ENCODE results near the gene CASTOR1.

The CASTOR1 gene

DNA sequence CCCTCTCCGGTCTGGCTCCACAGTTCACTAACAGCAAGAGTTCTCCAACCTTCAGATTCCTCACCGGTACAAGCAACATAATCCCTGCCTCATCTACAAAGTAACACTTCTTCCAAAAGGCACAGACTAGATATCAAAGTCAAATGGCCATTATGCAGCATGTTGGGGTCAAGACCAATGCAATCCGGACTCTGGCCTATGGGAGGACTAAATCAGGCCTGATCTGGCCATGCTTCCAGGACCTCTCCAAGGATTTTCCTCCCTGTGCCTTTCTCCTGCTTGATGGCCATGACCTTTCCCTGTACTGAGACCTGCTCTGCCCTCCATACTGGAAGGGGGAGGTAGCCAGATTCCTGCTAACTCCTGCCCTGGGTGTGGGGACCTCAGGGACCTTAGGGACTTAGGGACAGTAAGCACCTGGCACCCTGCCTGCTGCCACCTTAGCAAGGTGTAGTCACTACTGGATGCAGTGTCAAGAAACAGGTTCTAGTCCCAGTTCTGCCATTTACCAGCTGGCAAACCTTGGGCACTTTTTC lies 30.8 kb upstream of the CASTOR1 start:
- DNase-seq (ENCODE audit: low read depth in 2 of 2), result no peak

DNA sequence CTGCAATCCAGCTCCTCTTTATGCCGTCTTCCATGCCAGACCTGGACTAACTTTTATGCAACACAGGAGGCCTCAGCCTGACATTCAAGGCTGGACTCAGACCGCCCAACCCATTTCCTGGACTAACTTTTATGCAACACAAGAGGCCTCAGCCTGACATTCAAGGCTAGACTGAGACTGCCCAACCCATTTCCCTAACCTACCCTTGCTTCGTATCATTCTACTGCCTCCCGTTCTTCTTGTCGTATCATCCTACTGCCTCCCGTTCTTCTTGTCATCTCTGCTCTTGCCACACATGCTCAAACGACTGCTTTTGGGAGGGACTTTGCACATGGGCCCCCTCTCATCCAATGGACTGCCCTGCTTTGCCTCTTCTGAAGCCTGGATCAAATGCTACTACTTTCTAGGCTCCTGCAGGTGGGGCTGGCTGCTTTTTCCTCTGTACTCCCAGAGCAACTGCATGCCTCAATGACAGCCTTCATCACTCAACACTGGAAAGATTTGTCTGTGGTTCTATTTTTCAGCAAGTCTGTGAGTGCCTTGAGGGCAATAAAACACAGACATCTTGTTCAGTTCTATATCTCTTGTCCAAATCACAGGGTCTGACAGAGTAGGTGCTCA lies 29.6 kb upstream of the CASTOR1 start:
- DNase-seq (ENCODE audit: low read depth in 2 of 2), result no peak

- no peak for DNase-seq (ENCODE audit: low read depth in 2 of 2)
Measured at GRCh38 chr22:30317778-30318177, 28.5 kb upstream of the CASTOR1 start.

- no peak for DNase-seq (ENCODE audit: low read depth in 2 of 2)
Measured at GRCh38 chr22:30315962-30316576, 26.8 kb upstream of the CASTOR1 start.

DNA sequence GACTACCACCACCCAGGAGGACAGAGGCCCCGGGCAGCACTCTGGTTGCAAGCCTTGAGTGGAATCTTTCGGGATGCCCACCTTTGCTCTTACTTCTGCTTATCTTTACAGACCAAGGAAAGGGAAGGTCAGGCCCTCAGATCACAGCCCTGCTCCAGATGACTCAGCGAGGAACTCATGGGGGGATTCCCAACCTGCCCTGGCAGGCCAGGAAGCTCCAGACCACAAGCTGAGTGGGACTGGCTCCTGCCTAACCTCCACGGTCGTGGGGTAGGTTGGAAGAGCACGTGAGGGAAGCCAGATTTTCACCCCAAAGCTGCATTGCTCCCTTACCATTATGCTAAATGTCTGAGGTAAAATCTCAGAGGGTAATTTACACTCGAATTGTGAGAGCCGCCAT lies 25.6 kb upstream of the CASTOR1 start:
- DNase-seq (ENCODE audit: low read depth in 2 of 2), result no peak

DNA sequence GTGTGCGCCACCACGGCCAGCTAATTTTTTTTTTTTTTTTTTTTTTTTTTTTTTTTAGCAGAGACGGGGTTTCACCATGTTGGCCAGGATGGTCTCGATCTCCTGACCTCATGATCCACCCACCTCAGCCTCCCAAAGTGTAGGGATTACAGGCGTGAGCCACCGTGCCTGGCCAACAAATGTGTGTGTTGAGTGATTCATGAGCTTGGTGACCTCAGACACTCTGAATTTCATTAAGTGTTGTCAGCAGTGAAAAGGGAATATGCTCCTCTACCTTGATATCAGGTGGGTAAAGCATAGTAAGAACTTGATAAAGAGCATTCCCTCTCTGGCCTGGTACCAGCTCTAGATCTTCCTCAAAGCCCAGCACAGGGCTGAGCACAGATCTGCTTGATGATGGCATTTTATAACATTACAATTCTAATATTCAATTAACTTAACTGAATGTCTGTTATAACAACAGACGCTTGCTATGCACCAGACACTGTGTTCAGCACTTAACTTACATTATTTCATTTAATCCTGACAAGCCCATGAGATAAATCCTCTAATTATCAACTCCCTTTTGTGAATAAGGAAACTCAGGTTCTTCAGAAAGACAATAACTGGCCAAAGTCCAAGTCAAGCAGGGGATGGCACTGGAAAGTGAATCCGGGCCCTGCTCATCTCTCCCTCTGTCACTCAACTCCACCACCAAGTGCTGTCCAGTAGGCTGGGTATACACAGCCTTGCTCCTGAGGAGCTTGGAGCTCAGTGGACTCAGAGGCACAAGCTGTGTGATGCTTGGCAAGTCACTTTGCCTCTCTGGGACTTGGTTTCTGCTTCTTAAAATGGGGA lies 24.4 kb upstream of the CASTOR1 start:
- DNase-seq (ENCODE audit: low read depth in 2 of 2), result no peak

- DNase-seq (ENCODE audit: low read depth in 2 of 2), result no peak
Measured at GRCh38 chr22:30312053-30312452, 22.7 kb upstream of the CASTOR1 start.

DNA sequence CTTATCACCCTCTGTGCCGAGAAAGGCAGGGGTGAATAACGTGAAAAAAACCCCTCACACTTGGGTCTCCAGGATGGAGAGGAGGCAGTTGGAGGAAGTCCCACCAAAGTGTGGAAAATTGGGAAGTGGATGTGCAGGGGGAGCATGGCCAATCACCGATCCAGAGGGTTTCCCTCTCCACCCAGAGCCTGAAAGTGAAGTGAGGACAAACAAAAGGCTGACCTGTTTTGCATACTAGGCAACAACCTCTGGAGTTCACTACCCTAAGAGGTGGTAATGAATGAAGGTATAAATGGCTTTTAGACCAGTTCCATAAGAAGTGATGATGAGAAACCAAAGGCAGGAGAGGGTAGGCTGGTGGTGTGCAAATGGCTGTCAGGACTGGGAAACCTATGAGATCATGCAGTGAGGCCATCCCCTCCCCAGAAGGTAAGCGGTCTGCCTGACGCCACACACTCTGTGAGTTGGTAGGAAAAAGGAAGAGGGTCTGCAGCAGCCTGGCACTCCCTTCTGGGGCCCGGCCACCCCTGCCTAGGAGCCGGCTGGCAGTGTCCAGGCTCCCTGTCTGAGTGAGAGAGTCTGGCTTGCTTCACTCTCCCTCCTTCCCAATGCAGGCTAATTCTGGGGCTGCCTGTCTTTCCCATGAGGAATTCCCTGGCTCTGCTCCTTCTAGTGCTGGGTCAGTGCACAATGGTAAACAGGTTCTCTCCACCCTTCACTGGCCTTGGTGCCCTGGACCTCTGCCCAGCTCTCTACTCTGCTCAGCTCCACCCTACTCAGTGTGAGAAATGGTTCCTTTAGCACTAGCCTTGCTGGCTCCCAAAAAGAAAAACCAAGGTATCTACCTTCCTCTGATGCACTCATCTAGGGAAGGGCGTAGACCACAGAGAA lies 21.8 kb upstream of the CASTOR1 start:
- no peak for DNase-seq (ENCODE audit: low read depth in 2 of 2)

GRCh38 chr22:30309951-30310741 lies 20.8 kb upstream of the CASTOR1 start:
- DNase-seq (ENCODE audit: low read depth in 2 of 2), result no peak

DNA sequence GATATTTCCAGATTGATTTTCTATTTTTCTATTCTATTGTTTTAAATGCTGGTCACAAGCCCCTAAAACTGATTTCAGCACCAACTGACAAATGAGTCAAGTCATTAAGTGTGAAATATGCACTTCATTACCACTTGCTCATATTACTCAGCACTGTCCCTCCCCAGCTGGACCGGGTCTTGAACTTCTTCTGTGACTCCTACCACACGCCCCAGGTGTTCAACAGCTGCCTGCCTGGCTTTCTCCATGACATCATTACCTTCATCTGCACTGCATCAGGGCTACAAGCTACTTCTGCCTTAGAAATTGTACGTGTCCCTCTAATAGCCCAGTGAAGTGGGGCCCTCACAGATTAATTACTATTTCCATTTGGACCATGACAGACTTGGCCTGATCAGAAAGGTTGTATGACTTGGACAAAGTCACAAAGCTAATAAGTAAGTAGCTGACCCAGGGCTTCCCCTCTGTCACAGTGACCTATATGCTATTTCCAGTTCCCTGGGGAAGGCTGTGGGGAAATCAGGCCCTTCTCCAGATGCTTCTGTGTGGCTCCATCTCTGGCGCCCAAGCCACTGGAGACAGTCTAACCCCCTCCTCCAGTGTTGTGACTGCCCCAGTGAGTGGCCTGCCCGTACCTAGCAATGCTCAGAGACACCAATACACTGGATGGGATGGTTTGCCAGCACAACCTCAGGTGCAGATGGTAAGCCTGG lies 19.4 kb upstream of the CASTOR1 start:
- DNase-seq (ENCODE audit: low read depth in 2 of 2), result no peak

DNA sequence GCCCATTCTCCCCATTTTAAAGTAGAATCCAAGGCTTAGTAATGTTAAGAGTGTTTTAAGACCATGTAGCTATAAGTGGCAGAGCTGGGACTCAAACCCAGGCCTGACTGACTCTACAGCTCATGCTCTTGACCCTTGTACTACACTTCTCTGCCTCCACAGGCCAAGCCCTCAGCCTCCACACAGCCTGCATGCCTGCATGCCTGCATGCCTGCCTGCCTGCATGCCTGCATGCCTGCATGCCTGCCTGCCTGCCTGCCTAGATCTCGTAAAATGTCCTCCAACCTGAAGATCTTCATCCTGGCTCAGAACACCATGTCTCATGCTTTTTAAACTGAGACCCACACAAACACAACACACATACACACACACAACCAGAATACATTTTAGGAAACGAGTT lies 18.8 kb upstream of the CASTOR1 start:
- DNase-seq (ENCODE audit: low read depth in 2 of 2), result no peak

- DNase-seq (ENCODE audit: low read depth in 2 of 2), result no peak
Measured at GRCh38 chr22:30307041-30307574, 17.8 kb upstream of the CASTOR1 start.

DNA sequence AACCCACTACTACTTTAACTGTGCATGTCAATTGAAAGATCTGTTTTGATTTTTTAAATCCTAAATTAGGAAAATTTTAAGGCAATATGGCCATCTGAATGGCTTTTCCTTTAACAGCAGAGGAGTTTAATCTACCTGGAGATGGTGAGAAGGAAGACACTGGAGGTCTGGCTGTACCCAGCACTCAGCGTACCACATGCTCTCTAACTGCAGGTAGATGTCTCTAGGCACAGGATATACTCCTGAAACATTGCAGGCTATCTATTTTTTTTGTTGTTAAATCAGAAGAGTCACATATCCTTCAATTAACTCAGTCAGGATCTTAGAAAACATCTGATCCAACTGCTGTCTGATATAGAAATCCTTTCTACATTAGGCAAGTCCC lies 17.3 kb upstream of the CASTOR1 start:
- no peak for DNase-seq (ENCODE audit: low read depth in 2 of 2)

GRCh38 chr22:30305906-30306626 lies 16.8 kb upstream of the CASTOR1 start:
- no peak for DNase-seq (ENCODE audit: low read depth in 2 of 2)

- no peak for DNase-seq (ENCODE audit: low read depth in 2 of 2)
Measured at GRCh38 chr22:30305519-30305905, 16.2 kb upstream of the CASTOR1 start.

DNA sequence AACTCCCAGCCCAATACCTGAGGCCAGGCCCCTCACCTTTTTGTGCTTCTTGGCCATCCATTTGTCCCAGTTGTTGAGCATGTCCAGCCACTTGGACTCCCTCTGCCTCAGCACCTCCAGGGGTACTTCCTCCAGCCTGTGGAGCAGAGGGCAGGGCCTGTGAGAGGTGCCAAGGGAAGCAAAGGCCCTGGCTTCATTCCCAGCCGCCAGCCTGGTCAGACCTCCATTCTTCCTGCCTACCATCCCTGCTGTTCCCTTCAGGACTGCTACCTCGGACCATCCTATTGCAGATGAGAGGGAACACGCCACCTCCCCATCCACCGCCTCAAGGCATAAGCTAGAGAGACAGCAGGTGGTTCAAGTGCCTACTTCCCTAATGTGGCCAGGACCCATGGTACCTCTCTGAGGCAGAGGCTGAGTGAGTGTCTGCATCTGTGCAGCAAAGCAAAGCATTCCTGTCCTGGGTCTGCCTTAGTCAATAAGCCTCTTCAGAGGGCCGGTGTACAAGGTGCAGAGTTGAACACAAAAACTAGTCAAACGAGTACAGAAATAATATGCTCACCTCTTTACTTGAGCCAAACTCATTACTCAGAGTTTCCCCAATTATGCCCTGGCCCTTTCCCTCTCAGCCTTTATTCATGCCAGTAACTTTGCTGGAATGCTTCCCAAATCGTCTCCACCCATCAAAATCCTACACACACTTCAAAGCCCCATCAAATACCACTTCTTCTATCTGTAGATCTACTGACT lies 15.4 kb upstream of the CASTOR1 start:
- DNase-seq (ENCODE audit: low read depth in 2 of 2), result no peak

DNA sequence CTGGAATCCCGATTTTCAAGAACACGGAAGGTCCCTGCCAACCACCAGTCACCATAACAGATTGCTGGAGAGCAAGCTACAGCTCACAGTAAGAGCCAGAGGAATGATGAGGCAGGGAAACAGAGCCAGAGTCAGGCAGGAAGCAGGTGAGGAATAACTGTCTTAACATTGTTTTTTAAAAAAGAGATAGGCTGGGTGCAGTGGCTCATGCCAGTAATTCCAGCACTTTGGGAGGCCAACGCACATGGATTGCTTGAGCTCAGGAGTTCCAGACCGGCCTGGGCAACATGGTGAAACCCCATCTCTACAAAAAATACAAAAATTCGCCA lies 13.5 kb upstream of the CASTOR1 start:
- no peak for DNase-seq (ENCODE audit: low read depth in 2 of 2)

DNA sequence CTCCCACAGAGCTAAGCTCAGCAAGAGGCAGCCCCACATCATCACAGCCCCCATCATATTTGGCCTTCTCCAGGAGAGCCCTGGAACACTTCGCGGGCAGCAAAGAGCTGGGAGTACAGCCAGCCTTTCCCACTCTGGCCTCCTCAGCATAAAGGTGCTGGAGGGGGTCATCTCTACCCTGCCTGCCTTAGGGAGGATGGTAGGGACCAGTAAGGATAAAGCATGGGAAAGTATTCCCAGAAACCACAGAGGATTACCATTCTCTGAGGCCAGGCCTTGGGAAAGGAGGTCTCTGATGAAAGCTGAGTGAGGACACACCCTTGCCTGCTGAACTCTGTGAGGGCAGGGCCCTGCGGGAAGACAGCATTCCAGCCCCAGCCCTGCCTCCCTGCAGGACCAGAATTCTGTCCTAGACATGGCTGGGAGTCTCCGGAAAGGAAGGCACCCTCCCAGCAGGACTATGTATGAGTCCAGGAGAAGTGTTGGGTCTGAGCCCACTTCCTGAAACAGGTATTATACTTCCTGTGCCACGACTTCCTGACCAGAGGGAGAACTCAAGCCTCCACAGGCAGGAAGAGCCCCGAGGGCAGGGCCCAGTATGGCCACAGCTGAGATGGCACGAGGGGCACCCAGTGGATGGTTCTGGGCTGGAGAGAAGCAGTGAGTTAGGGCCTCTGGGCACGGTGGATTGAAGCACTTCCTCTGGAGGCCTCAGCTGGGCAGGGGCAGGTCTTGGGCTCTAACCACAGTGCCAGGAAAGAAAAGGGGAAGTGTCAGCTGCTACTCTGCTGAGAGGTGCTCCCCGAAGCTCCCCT lies 12.9 kb upstream of the CASTOR1 start:
- DNase-seq (ENCODE audit: low read depth in 2 of 2), result no peak

Data from stimulated activated CD4-positive, alpha-beta T cell treated with anti-CD3 and anti-CD28 coated beads, Interleukin-15, amount 100 ng/mL, for 48 hours (primary cell).